HepG2 (cell line): ENCODE results near the gene ATP2C2. TPM values are rescaled to one million over a fixed set of nuclear protein-coding genes. Genes with fewer than 3 reads are reported as not detected.

Experiments used
- ATAC-seq: fragments of 200-7000 bp; cut with Tn5 transposase; 3 replicates; pipeline ENCODE4 v1.9.1; 2020; ENCODE audit warnings: mild to moderate bottlenecking, moderate library complexity
- BruUV-seq: library from RNA; stranded (reverse); fragments of 400-500 nt; replicated peaks from 2 replicates; lab custom pipeline; 2021; lab: Mats Ljungman, UMichigan
- CTCF ChIA-PET: fragments of 300-600 bp; formaldehyde crosslinking; extraction: SDS; loops from one replicate; lab custom pipeline; 2021; ENCODE audit warnings: low total read pairs, inconsistent platforms, low intra/inter-chr PET ratio; lab: Yijun Ruan, JAX
- POLR2A ChIA-PET: fragments of 350-600 bp; sonication (Branson Sonifier 250); formaldehyde crosslinking; loops from one replicate; lab custom pipeline; 2020; ENCODE audit warnings: antibody characterized with exemption, inconsistent platforms; lab: Yijun Ruan, JAX
- DNase-seq: peaks from one replicate; pipeline ENCODE4 v3.0.0-alpha.2; 2015; ENCODE audit warnings: low spot score
- FAIRE-seq: peaks from 3 replicates; lab custom pipeline; 2011; peaks lifted over from hg19 to GRCh38; lab: Jason Lieb, UNC
- H2AFZ ChIP-seq: one replicate; pipeline ENCODE4 v1.6.1; 2011; ENCODE audit warnings: low read length, inconsistent platforms
- H3K27ac ChIP-seq: fragments of 300-600 bp; 3 replicates; pipeline ENCODE4 v1.8.0; 2011; ENCODE audit warnings: mixed run types, mild to moderate bottlenecking, mixed read lengths, low read length, inconsistent platforms; ENCODE audit not compliant: insufficient read depth; ENCODE audit errors: extremely low read length
- H3K27me3 ChIP-seq, 2 experiments: fragments of 200-600 bp in 1 of 2; 2 replicates in 1 of 2; 3 replicates in 1 of 2; pipeline versions ENCODE4 v1.6.0 to v1.8.0; 2011; ENCODE audit warnings: low read length in 2 of 2, mild to moderate bottlenecking in 2 of 2, moderate library complexity in 2 of 2, inconsistent platforms in 1 of 2; ENCODE audit not compliant: insufficient read depth in 2 of 2, control insufficient read depth in 1 of 2
- H3K36me3 ChIP-seq, 2 experiments: fragments of 200-600 bp in 1 of 2; replicated peaks in 1 of 2; 2 replicates in 1 of 2; 3 replicates in 1 of 2; pipeline versions ENCODE4 v1.5.1 to v1.8.0; 2011; ENCODE audit warnings: low read length in 2 of 2, inconsistent platforms in 1 of 2; ENCODE audit not compliant: insufficient read depth in 2 of 2, control insufficient read depth in 1 of 2
- H3K4me1 ChIP-seq: 2 replicates; pipeline ENCODE4 v1.5.1; 2012; ENCODE audit warnings: low read length, inconsistent platforms; ENCODE audit not compliant: insufficient read depth
- H3K4me2 ChIP-seq: 2 replicates; pipeline ENCODE4 v1.6.0; 2011; ENCODE audit warnings: low read depth, low read length, inconsistent platforms
- H3K4me3 ChIP-seq, 3 experiments: fragments of 200-600 bp in 1 of 3; sonication (generic), shearing (Covaris generic) in 1 of 3; replicated peaks in 1 of 3; 2 replicates each; pipeline ENCODE4 v1.5.1; 2011 to 2016; ENCODE audit warnings: low read length in 3 of 3, inconsistent platforms in 2 of 3, low read depth in 2 of 3, mild to moderate bottlenecking in 2 of 3, control low read depth in 1 of 3, mixed read lengths in 1 of 3; ENCODE audit not compliant: insufficient read depth in 1 of 3
- H3K79me2 ChIP-seq: one replicate; pipeline ENCODE4 v1.6.1; 2011; ENCODE audit warnings: low read length, inconsistent platforms; ENCODE audit not compliant: insufficient read depth
- H3K9ac ChIP-seq: 2 replicates; pipeline ENCODE4 v1.6.0; 2011; ENCODE audit warnings: mild to moderate bottlenecking, low read depth, low read length, inconsistent platforms; ENCODE audit not compliant: insufficient read depth
- H3K9me3 ChIP-seq: 2 replicates; pipeline ENCODE4 v1.5.1; 2012; ENCODE audit warnings: mild to moderate bottlenecking, low read length
- H4K20me1 ChIP-seq: 2 replicates; pipeline ENCODE4 v1.6.0; 2011; ENCODE audit warnings: inconsistent platforms, mild to moderate bottlenecking, low read length, moderate library complexity; ENCODE audit not compliant: insufficient read depth
- DDIT3 ChIP-seq: sonication (generic); formaldehyde crosslinking; IDR thresholded peaks from 2 replicates; pipeline ENCODE4 v1.4.0; 2020; ENCODE audit warnings: mild to moderate bottlenecking, missing genetic modification reagents
- FUBP1 ChIP-seq: sonication (generic); formaldehyde crosslinking; IDR thresholded peaks from 2 replicates; pipeline ENCODE4 v1.5.1; 2020; ENCODE audit warnings: missing genetic modification reagents, mild to moderate bottlenecking, borderline replicate concordance
- MAFF ChIP-seq: IDR thresholded peaks from 2 replicates; pipeline ENCODE4 v1.6.1; 2011; ENCODE audit warnings: low read depth, low read length, improper control_type of control experiment
- MAFK ChIP-seq, 2 experiments: IDR thresholded peaks in 1 of 2; conservative IDR thresholded peaks in 1 of 2; 2 replicates each; pipeline ENCODE4 v1.6.1; 2011; ENCODE audit warnings: improper control_type of control experiment in 2 of 2, low read length in 2 of 2
- MXD3 ChIP-seq: IDR thresholded peaks from 2 replicates; pipeline ENCODE4 v1.6.1; 2016; ENCODE audit warnings: mild to moderate bottlenecking, missing biosample characterization, missing genetic modification reagents
- RORA ChIP-seq: sonication (generic); formaldehyde crosslinking; IDR thresholded peaks from 2 replicates; pipeline ENCODE4 v1.5.0; 2020; ENCODE audit warnings: mild to moderate bottlenecking, missing genetic modification reagents, moderate library complexity
- SSRP1 ChIP-seq: IDR thresholded peaks from 2 replicates; pipeline ENCODE4 v1.6.1; 2016; ENCODE audit warnings: control low read depth
- ZBTB26 ChIP-seq: IDR thresholded peaks from 2 replicates; pipeline ENCODE4 v1.6.1; 2016; ENCODE audit warnings: missing compliant biosample characterization, missing genetic modification reagents, borderline replicate concordance
- ZNF564 ChIP-seq: sonication (generic); formaldehyde crosslinking; IDR thresholded peaks from 2 replicates; pipeline ENCODE4 v1.8.1; 2023; ENCODE audit warnings: mild to moderate bottlenecking, missing genetic modification reagents
- WGBS: methylation state at CpG from one replicate; pipeline ENCODE4 v1.1.6; 2017; ENCODE audit warnings: low lambda C conversion rate; 5-methylcytosine and 5-hydroxymethylcytosine counted together
- in situ Hi-C: cut with HindIII; loops from 2 replicates; pipeline ENCODE4 v1.10.0; 2017; ENCODE audit warnings: low pct_unique_long_range_greater_than_20kb; ENCODE audit not compliant: extremely low pct_ligation_motif_present
- intact Hi-C: fragments of 100-400 bp; cut with micrococcal nuclease; formaldehyde crosslinking; loops from one replicate; pipeline ENCODE4 v1.10.0; 2022; ENCODE audit not compliant: unreplicated experiment
- polyA plus RNA-seq, 8 experiments: library from polyadenylated mRNA; depleted of rRNA in 3 of 8; stranded (reverse) in 7 of 8; unstranded in 1 of 8; fragments of >200 nt; fragmentation: Illumina TruSeq in 4 of 8; extraction: Trizol in 4 of 8; gene quantifications; 2 replicates each; pipeline versions ENCODE4 v1.2.1 to v1.2.3, GENCODE V29; 2011 to 2016; ENCODE audit warnings: low read depth in 4 of 8, missing spikeins in 1 of 8, mixed read lengths in 1 of 8; ENCODE audit not compliant: insufficient read depth in 1 of 8
- total RNA-seq, 5 experiments: library from RNA; depleted of rRNA; stranded (reverse); fragments of >200 nt; fragmentation: Illumina TruSeq; extraction: Trizol; gene quantifications; 2 replicates each; pipeline ENCODE4 v1.2.3, GENCODE V29; 2016; ENCODE audit warnings: low read depth in 1 of 5

The ATP2C2 gene
- total and polyA plus RNA-seq, 2 of the 13 experiments (the other 11 are each of a cell fraction or from before 2014, with no cell fraction given): 0.07 TPM; not detected in 1

- TF ChIP-seq MXD3 (no peak), FUBP1 (no peak), ZNF564 (CRISPR knock-in tag) (no peak), SSRP1 (CRISPR knock-in tag) (no peak), RORA (CRISPR knock-in tag) (no peak), DDIT3 (CRISPR knock-in tag) (no peak)
These were observed 109.3 kb downstream of the ATP2C2 start (continued) for GRCh38 chr16:84477661-84478060.

- Histone ChIP-seq H3K36me3 (peaks cover 2 to 7% of the 10 kb centered on the region in 2 experiments; a peak in 3 of 5 replicates), H3K9ac (no peak overlapping the region)
- DNase-seq (no peak), FAIRE-seq (no peak)
- 81% methylated on average over 13 of the region's 13 CpGs for WGBS
- TF ChIP-seq ZBTB26 (no peak), MAFF (peak; percentile 50; the same call in 1 of the 2 replicates), MAFK (conservative IDR thresholded peaks at IDR 0.05 in 1 of 2, IDR thresholded peaks at IDR 0.05 in 1 of 2; ENCODE audit: low read length in 2 of 2) (peak; percentile 55 to 71)
- TF ChIP-seq, all 625 proteins: peak for 2
- Histone ChIP-seq H4K20me1 (no peaks in the 10 kb centered on the region), H3K4me1 (peaks cover 10% of the 10 kb centered on the region; the same call in 1 of the 2 replicates), H3K4me2 (no peak overlapping the region), H3K4me3 (no peak overlapping the region), H3K79me2 (no peaks in the 10 kb centered on the region), H2AFZ (no peak overlapping the region), H3K9me3 (no peaks in the 10 kb centered on the region), H3K27ac (no peak overlapping the region), H3K27me3 (no peaks in the 10 kb centered on the region)
- BruUV-seq: TSS peak; percentile 26
- no peak for ATAC-seq
- ChIA-PET CTCF (no interaction called here), POLR2A (no interaction called here)
- intact Hi-C loops: no loop called here
- in situ Hi-C loops: no loop called here
These were observed 110.0 kb downstream of the ATP2C2 start for GRCh38 chr16:84478172-84478947.
